ENCODE measurements around the gene PTPRU. TPM values are rescaled to one million over a fixed set of nuclear protein-coding genes. Genes with fewer than 3 reads are reported as not detected.

Gene PTPRU
- total RNA-seq, 3 donors from 2014 or later = 1.8 to 14.3 (median 2.2) TPM

DNA sequence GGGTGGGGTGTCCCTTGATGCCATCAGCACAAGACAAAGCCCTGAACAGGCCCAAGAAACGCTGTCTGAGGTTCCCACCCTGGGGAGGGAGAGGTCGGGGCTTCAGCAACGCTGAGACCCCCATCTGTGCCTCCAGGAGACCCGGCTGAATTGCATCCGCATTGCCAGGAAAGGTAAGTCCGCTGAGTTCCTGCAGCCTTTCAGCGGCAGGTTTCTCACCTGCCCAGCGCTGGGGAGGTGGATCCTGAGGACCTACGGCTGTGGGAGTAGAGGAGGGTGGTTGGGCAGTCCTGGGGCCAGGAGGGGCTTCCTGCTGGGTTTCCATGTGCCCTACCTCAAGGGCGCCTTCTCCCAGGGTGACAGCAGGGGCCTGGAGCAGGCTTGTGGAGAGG lies 47.5 kb downstream of the PTPRU start:
- no peaks in the 10 kb centered on the region for H3K36me3 ChIP-seq (ENCODE audit: low read depth)
- no peaks in the 10 kb centered on the region for H3K4me1 ChIP-seq (ENCODE audit: low read depth)
- no peaks in the 10 kb centered on the region for H3K9me3 ChIP-seq
- TF ChIP-seq, protein P1, sequence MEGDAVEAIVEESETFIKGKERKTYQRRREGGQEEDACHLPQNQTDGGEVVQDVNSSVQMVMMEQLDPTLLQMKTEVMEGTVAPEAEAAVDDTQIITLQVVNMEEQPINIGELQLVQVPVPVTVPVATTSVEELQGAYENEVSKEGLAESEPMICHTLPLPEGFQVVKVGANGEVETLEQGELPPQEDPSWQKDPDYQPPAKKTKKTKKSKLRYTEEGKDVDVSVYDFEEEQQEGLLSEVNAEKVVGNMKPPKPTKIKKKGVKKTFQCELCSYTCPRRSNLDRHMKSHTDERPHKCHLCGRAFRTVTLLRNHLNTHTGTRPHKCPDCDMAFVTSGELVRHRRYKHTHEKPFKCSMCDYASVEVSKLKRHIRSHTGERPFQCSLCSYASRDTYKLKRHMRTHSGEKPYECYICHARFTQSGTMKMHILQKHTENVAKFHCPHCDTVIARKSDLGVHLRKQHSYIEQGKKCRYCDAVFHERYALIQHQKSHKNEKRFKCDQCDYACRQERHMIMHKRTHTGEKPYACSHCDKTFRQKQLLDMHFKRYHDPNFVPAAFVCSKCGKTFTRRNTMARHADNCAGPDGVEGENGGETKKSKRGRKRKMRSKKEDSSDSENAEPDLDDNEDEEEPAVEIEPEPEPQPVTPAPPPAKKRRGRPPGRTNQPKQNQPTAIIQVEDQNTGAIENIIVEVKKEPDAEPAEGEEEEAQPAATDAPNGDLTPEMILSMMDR (IDR thresholded peaks at IDR 0.05) = no peak
- H3K4me3 ChIP-seq = no peak overlapping the region
- ATAC-seq (no peak), DNase-seq (no peak)
- intact Hi-C loops (cut with DNase I, micrococcal nuclease) = no loop called here

GRCh38 chr1:29284286-29284960 lies 48.1 kb downstream of the PTPRU start:
- no peaks in the 10 kb centered on the region for H3K4me1 ChIP-seq (ENCODE audit: low read depth)
- H3K9me3 ChIP-seq = no peaks in the 10 kb centered on the region
- TF ChIP-seq, protein P1 (IDR thresholded peaks at IDR 0.05) = no peak
- intact Hi-C loops (cut with DNase I, micrococcal nuclease) = no loop called here
- ATAC-seq (no peak), DNase-seq (no peak)
- H3K4me3 ChIP-seq = no peak overlapping the region
- no peaks in the 10 kb centered on the region for H3K36me3 ChIP-seq (ENCODE audit: low read depth)

- ATAC-seq = no peak
- TF ChIP-seq, protein P1 (IDR thresholded peaks at IDR 0.05) = no peak
- H3K36me3 ChIP-seq (ENCODE audit: low read depth) = no peaks in the 10 kb centered on the region
- DNase-seq = no peak
- intact Hi-C loops (cut with DNase I, micrococcal nuclease) = no loop called here
- no peak overlapping the region for H3K4me3 ChIP-seq
- H3K4me1 ChIP-seq (ENCODE audit: low read depth) = no peaks in the 10 kb centered on the region
- no peaks in the 10 kb centered on the region for H3K9me3 ChIP-seq
Observed at GRCh38 chr1:29284961-29285560, 48.7 kb downstream of the PTPRU start.

- DNase-seq = no peak
- intact Hi-C loops (cut with DNase I, micrococcal nuclease) = no loop called here
- Histone ChIP-seq H3K9me3 (no peaks in the 10 kb centered on the region), H3K36me3 (ENCODE audit: low read depth) (no peaks in the 10 kb centered on the region), H3K4me3 (no peak overlapping the region), H3K4me1 (ENCODE audit: low read depth) (no peaks in the 10 kb centered on the region)
- TF ChIP-seq, protein P1 (IDR thresholded peaks at IDR 0.05) = no peak
- ATAC-seq = no peak
Observed at GRCh38 chr1:29285771-29286170, 49.4 kb downstream of the PTPRU start.

GRCh38 chr1:29286194-29286767 lies 50.0 kb downstream of the PTPRU start:
- no peak for DNase-seq
- no peaks in the 10 kb centered on the region for H3K4me1 ChIP-seq (ENCODE audit: low read depth)
- TF ChIP-seq, protein P1 (IDR thresholded peaks at IDR 0.05) = no peak
- no peak overlapping the region for H3K4me3 ChIP-seq
- no peaks in the 10 kb centered on the region for H3K36me3 ChIP-seq (ENCODE audit: low read depth)
- no peak for ATAC-seq
- H3K9me3 ChIP-seq = no peaks in the 10 kb centered on the region
- intact Hi-C loops (cut with DNase I, micrococcal nuclease) = no loop called here

Measured in mucosa of descending colon (tissue), 3 donors.